ENCODE data around the gene C3AR1.
"Not testable (repeated sequence)": the region's sequence is repeated elsewhere in the genome, so short reads cannot be mapped to it uniquely, and the experiment has no call there.

C3AR1 gene

GRCh38 chr12:8035440-8036010, 30.6 kb downstream of the C3AR1 start:
- DNase-seq (ENCODE audit: low read depth), result no peak
- no peak overlapping the region for H3K4me3 ChIP-seq (ENCODE audit: low read depth, low read length)
- TF ChIP-seq CTCF (conservative IDR thresholded peaks at IDR 0.05; ENCODE audit: low read depth, low read length), result no peak

GRCh38 chr12:8034802-8035201, 31.4 kb downstream of the C3AR1 start:
- no peak for TF ChIP-seq CTCF (conservative IDR thresholded peaks at IDR 0.05; ENCODE audit: low read depth, low read length)
- peak overlapping the region; percentile 12 for H3K4me3 ChIP-seq (ENCODE audit: low read depth, low read length)
- DNase-seq (ENCODE audit: low read depth), result no peak

GRCh38 chr12:8033153-8034044, 32.8 kb downstream of the C3AR1 start:
- TF ChIP-seq CTCF (conservative IDR thresholded peaks at IDR 0.05; ENCODE audit: low read depth, low read length), result no peak
- peak; percentile 29 for DNase-seq (ENCODE audit: low read depth)
- H3K4me3 ChIP-seq (ENCODE audit: low read depth, low read length), result peak overlapping the region; percentile 94

- peak; percentile 73 for DNase-seq (ENCODE audit: low read depth)
- H3K4me3 ChIP-seq (ENCODE audit: low read depth, low read length), result peak within 1 kb of the TSS; percentile 94
- peak; percentile 17 for TF ChIP-seq CTCF (conservative IDR thresholded peaks at IDR 0.05; ENCODE audit: low read depth, low read length)
These were observed 33.7 kb downstream of the C3AR1 start, which contains the start of gene FOXJ2 for GRCh38 chr12:8032242-8033152. Gene FOXJ2 (plus strand): TSS chr12:8032716. CDS start chr12:8039833, 7,117 bp downstream.

GRCh38 chr12:8031872-8032241, 34.3 kb downstream of the C3AR1 start:
- TF ChIP-seq CTCF (conservative IDR thresholded peaks at IDR 0.05; ENCODE audit: low read depth, low read length), result no peak
- DNase-seq (ENCODE audit: low read depth), result no peak
- peak overlapping the region; percentile 94 for H3K4me3 ChIP-seq (ENCODE audit: low read depth, low read length)

GRCh38 chr12:8031017-8031416, 35.1 kb downstream of the C3AR1 start:
- DNase-seq (ENCODE audit: low read depth); H3K4me3 ChIP-seq (ENCODE audit: low read depth, low read length): not testable (repeated sequence)

- no peak for TF ChIP-seq CTCF (conservative IDR thresholded peaks at IDR 0.05; ENCODE audit: low read depth, low read length)
- no peak overlapping the region for H3K4me3 ChIP-seq (ENCODE audit: low read depth, low read length)
- DNase-seq (ENCODE audit: low read depth), result no peak
These were observed 36.0 kb downstream of the C3AR1 start for GRCh38 chr12:8030189-8030588.

Data from choroid plexus epithelial cell (primary cell).